ENCODE data around the gene WAPL.
"Not testable (repeated sequence)": the region's sequence is repeated elsewhere in the genome, so short reads cannot be mapped to it uniquely, and the experiment has no call there.

The WAPL gene

GRCh38 chr10:86389441-86390193 is 132.0 kb downstream of the WAPL start:
- TF ChIP-seq, protein P1, sequence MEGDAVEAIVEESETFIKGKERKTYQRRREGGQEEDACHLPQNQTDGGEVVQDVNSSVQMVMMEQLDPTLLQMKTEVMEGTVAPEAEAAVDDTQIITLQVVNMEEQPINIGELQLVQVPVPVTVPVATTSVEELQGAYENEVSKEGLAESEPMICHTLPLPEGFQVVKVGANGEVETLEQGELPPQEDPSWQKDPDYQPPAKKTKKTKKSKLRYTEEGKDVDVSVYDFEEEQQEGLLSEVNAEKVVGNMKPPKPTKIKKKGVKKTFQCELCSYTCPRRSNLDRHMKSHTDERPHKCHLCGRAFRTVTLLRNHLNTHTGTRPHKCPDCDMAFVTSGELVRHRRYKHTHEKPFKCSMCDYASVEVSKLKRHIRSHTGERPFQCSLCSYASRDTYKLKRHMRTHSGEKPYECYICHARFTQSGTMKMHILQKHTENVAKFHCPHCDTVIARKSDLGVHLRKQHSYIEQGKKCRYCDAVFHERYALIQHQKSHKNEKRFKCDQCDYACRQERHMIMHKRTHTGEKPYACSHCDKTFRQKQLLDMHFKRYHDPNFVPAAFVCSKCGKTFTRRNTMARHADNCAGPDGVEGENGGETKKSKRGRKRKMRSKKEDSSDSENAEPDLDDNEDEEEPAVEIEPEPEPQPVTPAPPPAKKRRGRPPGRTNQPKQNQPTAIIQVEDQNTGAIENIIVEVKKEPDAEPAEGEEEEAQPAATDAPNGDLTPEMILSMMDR (IDR thresholded peaks at IDR 0.05; ENCODE audit: low read depth, low read length), result no peak
- no peak for DNase-seq (ENCODE audit: low read depth)
- no peak overlapping the region for H3K4me3 ChIP-seq (ENCODE audit: low read depth, low read length)

DNA sequence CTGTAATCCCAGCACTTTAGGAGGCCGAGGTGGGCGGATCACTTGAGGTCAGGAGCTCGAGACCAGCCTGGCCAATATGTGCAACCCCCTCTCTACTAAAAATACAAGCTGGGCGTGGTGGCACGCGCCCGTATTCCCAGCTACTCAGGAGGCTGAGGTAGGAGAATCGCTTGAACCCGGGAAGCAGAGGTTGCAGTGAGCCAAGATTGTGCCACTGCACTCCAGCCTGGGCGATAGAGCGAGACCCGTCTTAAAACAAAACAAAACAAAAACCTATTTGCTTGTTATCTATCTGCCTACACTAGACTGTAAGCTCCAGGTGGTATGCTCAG is 132.5 kb downstream of the WAPL start:
- DNase-seq (ENCODE audit: low read depth), result not testable (repeated sequence)

DNA sequence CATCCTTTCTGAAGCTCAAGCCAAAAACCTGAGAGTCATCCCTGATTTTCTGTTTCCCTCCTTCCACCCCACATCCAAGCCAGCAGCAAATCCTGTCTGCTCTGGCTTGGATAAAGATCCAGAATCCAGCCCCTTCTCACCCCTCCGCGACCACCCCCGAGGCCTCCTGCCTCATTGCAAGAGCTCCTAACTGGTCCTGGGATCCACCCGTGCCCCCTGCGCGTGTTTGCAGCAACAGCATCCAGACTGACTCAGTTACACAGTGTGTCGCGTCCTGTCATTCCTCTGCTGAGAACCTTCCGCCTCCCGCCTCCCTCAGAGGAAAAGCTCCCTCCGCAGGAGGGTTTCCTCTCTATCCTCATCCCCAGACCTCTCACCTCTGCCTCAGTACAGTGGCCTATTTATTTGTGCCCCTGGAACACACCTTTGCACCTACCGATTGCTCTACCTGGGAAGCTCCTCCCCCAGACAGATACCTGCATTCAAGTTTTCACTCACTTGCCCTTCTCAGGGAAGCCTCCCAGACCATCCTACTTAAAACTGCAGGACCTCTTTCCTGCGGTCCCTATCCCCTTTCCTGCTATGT is 133.4 kb downstream of the WAPL start:
- TF ChIP-seq, protein P2, sequence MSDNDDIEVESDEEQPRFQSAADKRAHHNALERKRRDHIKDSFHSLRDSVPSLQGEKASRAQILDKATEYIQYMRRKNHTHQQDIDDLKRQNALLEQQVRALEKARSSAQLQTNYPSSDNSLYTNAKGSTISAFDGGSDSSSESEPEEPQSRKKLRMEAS (IDR thresholded peaks at IDR 0.05; ENCODE audit: low read depth, low read length), result no peak
- TF ChIP-seq, protein P1 (IDR thresholded peaks at IDR 0.05; ENCODE audit: low read depth, low read length), result no peak
- TF ChIP-seq MYC (IDR thresholded peaks at IDR 0.05; ENCODE audit: low read depth, low read length) (no peak), POLR2A (IDR thresholded peaks at IDR 0.05; ENCODE audit: extremely low read depth, insufficient read length) (no peak)
- no peak for DNase-seq (ENCODE audit: low read depth)
- no peak overlapping the region for H3K4me3 ChIP-seq (ENCODE audit: low read depth, low read length)

More for the DNA sequence above, 132.5 kb downstream of the WAPL start:
- not testable (repeated sequence) for H3K4me3 ChIP-seq (ENCODE audit: low read depth, low read length)

- no peak overlapping the region for H3K4me3 ChIP-seq (ENCODE audit: low read depth, low read length)
- DNase-seq (ENCODE audit: low read depth), result peak; percentile 45
- TF ChIP-seq, protein P1 (IDR thresholded peaks at IDR 0.05; ENCODE audit: low read depth, low read length), result peak; percentile 39
- TF ChIP-seq, protein P2 (IDR thresholded peaks at IDR 0.05; ENCODE audit: low read depth, low read length), result no peak
These were observed 134.3 kb downstream of the WAPL start for GRCh38 chr10:86387178-86387794.

- H3K4me3 ChIP-seq (ENCODE audit: low read depth, low read length), result no peak overlapping the region
- TF ChIP-seq, protein P1 (IDR thresholded peaks at IDR 0.05; ENCODE audit: low read depth, low read length), result no peak
- no peak for TF ChIP-seq MYC (IDR thresholded peaks at IDR 0.05; ENCODE audit: low read depth, low read length)
- TF ChIP-seq, protein P2 (IDR thresholded peaks at IDR 0.05; ENCODE audit: low read depth, low read length), result no peak
- TF ChIP-seq POLR2A (IDR thresholded peaks at IDR 0.05; ENCODE audit: extremely low read depth, insufficient read length), result no peak
- no peak for DNase-seq (ENCODE audit: low read depth)
These were observed 135.8 kb downstream of the WAPL start for GRCh38 chr10:86385806-86386205.

Measured in NB4 (cell line).